ENCODE measurements around the gene MPI.
"Not testable (repeated sequence)": the region's sequence is repeated elsewhere in the genome, so short reads cannot be mapped to it uniquely, and the experiment has no call there.

Gene MPI

GRCh38 chr15:74893627-74894026 lies 3.8 kb downstream of the MPI start:
- DNase-seq = no peak

GRCh38 chr15:74894383-74894782 lies 4.5 kb downstream of the MPI start:
- not testable (repeated sequence) for DNase-seq

GRCh38 chr15:74895830-74896229 lies 6.0 kb downstream of the MPI start:
- DNase-seq = no peak

- no peak for DNase-seq
Measured at GRCh38 chr15:74896316-74896715, 6.5 kb downstream of the MPI start.

- DNase-seq = no peak
Measured at GRCh38 chr15:74897300-74897701, 7.5 kb downstream of the MPI start.

- no peak for DNase-seq
Measured at GRCh38 chr15:74901612-74902063, 11.8 kb downstream of the MPI start.

- no peak for DNase-seq
Measured at GRCh38 chr15:74902295-74903075, 12.6 kb downstream of the MPI start.

- DNase-seq = no peak
Measured at GRCh38 chr15:74903676-74904075, 13.8 kb downstream of the MPI start.

- no peak for DNase-seq
Measured at GRCh38 chr15:74904190-74904805, 14.5 kb downstream of the MPI start.

- DNase-seq = no peak
Measured at GRCh38 chr15:74906067-74906449, 16.2 kb downstream of the MPI start.

GRCh38 chr15:74906450-74907162 lies 16.8 kb downstream of the MPI start, which contains the start of gene FAM219B:
Gene FAM219B (minus strand): TSS chr15:74906851. CDS start chr15:74906800, 51 bp downstream.
- DNase-seq = peak; percentile 54

GRCh38 chr15:74907163-74907870 lies 17.5 kb downstream of the MPI start:
- DNase-seq = no peak

GRCh38 chr15:74908635-74909034 lies 18.8 kb downstream of the MPI start:
- no peak for DNase-seq

GRCh38 chr15:74913041-74913440 lies 23.2 kb downstream of the MPI start:
- DNase-seq = no peak

- not testable (repeated sequence) for DNase-seq
Measured at GRCh38 chr15:74913799-74914198, 24.0 kb downstream of the MPI start.

GRCh38 chr15:74917676-74918075 lies 27.8 kb downstream of the MPI start:
- DNase-seq = no peak

GRCh38 chr15:74920456-74920855 lies 30.6 kb downstream of the MPI start:
- no peak for DNase-seq

GRCh38 chr15:74924525-74924924 lies 34.7 kb downstream of the MPI start:
- no peak for DNase-seq

GRCh38 chr15:74928771-74929198 lies 38.9 kb downstream of the MPI start:
- no peak for DNase-seq

GRCh38 chr15:74933573-74933972 lies 43.7 kb downstream of the MPI start:
- DNase-seq = no peak

- not testable (repeated sequence) for DNase-seq
Measured at GRCh38 chr15:74935193-74935592, 45.4 kb downstream of the MPI start.

- no peak for DNase-seq
Measured at GRCh38 chr15:74937272-74937589, 47.4 kb downstream of the MPI start.
